Transverse colon (tissue), 4 donors: ENCODE measurements around the gene SCAF1. TPM values are rescaled to one million over a fixed set of nuclear protein-coding genes. Genes with fewer than 3 reads are reported as not detected.

ENCODE experiments used
- DNase-seq: peaks from one replicate; pipeline ENCODE4 v3.0.0-alpha.2; 2019
- H3K27ac ChIP-seq, 4 donors: fragments of 200-600 bp; sonication (generic); 2 replicates each; pipeline ENCODE4 v1.5.1; 2016 to 2018; ENCODE audit warnings: inconsistent platforms in 4 of 4
- H3K27me3 ChIP-seq: fragments of 200-600 bp; sonication (generic); 2 replicates; pipeline ENCODE4 v1.5.1; 2017; ENCODE audit warnings: inconsistent platforms
- H3K36me3 ChIP-seq, 4 donors: fragments of 200-600 bp; sonication (generic); 2 replicates each; pipeline ENCODE4 v1.5.1; 2017 to 2019; ENCODE audit warnings: inconsistent platforms in 4 of 4
- H3K4me1 ChIP-seq, 4 donors: fragments of 200-600 bp; sonication (generic); 2 replicates each; pipeline ENCODE4 v1.5.1; 2017 to 2020; ENCODE audit warnings: inconsistent platforms in 4 of 4
- H3K4me3 ChIP-seq, 4 donors: fragments of 200-600 bp; sonication (generic); 1 replicate in 1 of 4; 2 replicates in 3 of 4; pipeline versions ENCODE4 v1.5.1 to v1.6.1; 2017 to 2019; ENCODE audit warnings: inconsistent platforms in 4 of 4
- H3K9me3 ChIP-seq, 2 donors: fragments of 200-600 bp; sonication (generic); 2 replicates each; pipeline ENCODE4 v1.5.1; 2017 to 2019; ENCODE audit warnings: inconsistent platforms in 2 of 2
- EP300 ChIP-seq: sonication (generic); formaldehyde crosslinking; IDR thresholded peaks from one replicate; pipeline ENCODE4 v1.6.1; 2017; ENCODE audit warnings: antibody characterized with exemption, low read depth
- POLR2A ChIP-seq: fragments of 450-650 bp; IDR thresholded peaks from one replicate; pipeline ENCODE4 v1.6.1; 2016; ENCODE audit warnings: antibody characterized with exemption, mild to moderate bottlenecking, moderate library complexity
- POLR2AphosphoS5 ChIP-seq, 3 donors: sonication (generic); formaldehyde crosslinking; IDR thresholded peaks; one replicate each; pipeline ENCODE4 v1.6.1; 2016; ENCODE audit warnings: antibody characterized with exemption in 3 of 3
- WGBS, 2 donors: methylation state at CpG; one replicate each; pipeline ENCODE4 v1.1.5; 2018; ENCODE audit warnings: low coverage in 1 of 2; 5-methylcytosine and 5-hydroxymethylcytosine counted together
- in situ Hi-C, 4 donors: fragments of 200-750 bp; cut with MboI; loops; one replicate each; pipeline versions ENCODE4 v1.15.0 to v1.15.1; 2017; ENCODE audit warnings: low sequenced_read_pairs in 3 of 4, low pct_ligation_motif_present in 1 of 4, low pct_unique_long_range_greater_than_20kb in 1 of 4
- intact Hi-C: fragments of 100-400 bp; cut with DNase I; formaldehyde crosslinking; loops from one replicate; pipeline ENCODE4 v1.15.1; 2023; ENCODE audit warnings: low total_unique reads
- total RNA-seq, 4 donors: library from RNA; depleted of rRNA; stranded (reverse); fragments of >200 nt; gene quantifications; one replicate each; pipeline ENCODE4 v1.1.0, GENCODE V29; 2016
- TF ChIP-seq, protein P1 (sequence below), 5 experiments: fragments of 200-600 bp in 3 of 5; fragments of 450-650 bp in 2 of 5; sonication (generic) in 3 of 5; IDR thresholded peaks; 1 replicate in 2 of 5; 2 replicates in 3 of 5; pipeline ENCODE4 v1.5.1; 2016 to 2017; ENCODE audit warnings: antibody characterized with exemption in 5 of 5, inconsistent platforms in 3 of 5, mild to moderate bottlenecking in 2 of 5, moderate library complexity in 1 of 5

The SCAF1 gene
- total RNA-seq, 4 donors from 2014 or later: 20.2 to 118 (median 32.7) TPM

DNA sequence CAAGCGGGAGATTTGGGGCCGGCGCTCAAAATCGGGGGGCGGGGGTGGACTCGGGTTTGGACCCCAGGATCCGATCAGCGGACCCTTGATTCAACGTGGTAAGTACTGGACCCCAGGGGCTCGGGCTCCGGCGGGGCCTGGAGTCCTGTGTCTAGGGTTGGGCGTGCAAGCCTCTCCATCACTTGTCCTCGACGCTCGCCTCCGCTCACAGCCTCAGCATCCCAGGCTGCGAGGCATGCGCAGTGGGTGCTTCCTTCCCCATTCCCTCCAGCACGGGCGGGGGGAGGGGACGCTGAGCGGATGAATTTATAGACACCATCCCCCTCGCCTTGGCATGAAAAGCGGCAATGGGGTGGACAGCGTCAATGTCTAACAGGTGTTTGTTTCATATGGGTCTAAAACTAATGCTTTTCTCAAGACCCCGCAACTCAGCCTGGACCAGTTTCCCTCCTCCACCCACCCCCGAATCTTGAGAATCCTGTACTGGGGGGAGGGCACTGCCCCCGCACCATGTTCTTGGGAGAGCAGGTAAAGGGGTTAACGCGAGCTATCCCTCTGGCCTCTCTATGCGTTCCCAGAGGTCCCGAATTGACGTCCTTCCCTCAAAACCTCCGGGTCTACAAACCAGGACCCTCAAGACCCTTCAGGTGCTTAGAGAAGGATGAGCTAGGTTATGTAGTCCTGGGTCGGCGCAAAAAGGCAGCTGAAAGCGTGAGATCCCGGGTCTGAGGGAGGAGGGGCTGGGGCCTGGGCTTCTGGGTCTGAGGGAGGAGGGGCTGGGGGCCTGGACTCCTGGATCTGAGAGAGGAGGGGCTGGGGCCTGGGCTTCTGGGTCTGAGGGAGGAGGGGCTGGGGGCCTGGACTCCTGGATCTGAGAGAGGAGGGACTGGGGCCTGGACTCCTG is 49.5 kb downstream of the SCAF1 start:
- intact Hi-C loops: no loop called here
- WGBS, 2 donors: 0 to 19% methylated on average over 3 to 38 of the region's 39 CpGs
- peak overlapping the region in 3 of 4 donors; percentile 36 to 54 (median 38) for H3K4me3 ChIP-seq
- no peaks in the 10 kb centered on the region for H3K36me3 ChIP-seq
- peaks cover 42% of the 10 kb centered on the region for H3K27me3 ChIP-seq
- DNase-seq: no peak
- TF ChIP-seq POLR2A: no peak
- TF ChIP-seq, protein P1, sequence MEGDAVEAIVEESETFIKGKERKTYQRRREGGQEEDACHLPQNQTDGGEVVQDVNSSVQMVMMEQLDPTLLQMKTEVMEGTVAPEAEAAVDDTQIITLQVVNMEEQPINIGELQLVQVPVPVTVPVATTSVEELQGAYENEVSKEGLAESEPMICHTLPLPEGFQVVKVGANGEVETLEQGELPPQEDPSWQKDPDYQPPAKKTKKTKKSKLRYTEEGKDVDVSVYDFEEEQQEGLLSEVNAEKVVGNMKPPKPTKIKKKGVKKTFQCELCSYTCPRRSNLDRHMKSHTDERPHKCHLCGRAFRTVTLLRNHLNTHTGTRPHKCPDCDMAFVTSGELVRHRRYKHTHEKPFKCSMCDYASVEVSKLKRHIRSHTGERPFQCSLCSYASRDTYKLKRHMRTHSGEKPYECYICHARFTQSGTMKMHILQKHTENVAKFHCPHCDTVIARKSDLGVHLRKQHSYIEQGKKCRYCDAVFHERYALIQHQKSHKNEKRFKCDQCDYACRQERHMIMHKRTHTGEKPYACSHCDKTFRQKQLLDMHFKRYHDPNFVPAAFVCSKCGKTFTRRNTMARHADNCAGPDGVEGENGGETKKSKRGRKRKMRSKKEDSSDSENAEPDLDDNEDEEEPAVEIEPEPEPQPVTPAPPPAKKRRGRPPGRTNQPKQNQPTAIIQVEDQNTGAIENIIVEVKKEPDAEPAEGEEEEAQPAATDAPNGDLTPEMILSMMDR (IDR thresholded peaks at IDR 0.05): no peak
- TF ChIP-seq POLR2AphosphoS5 (IDR thresholded peaks at IDR 0.05): no peak
- no peak for TF ChIP-seq EP300
- H3K9me3 ChIP-seq: no peaks in the 10 kb centered on the region
- in situ Hi-C loops: no loop called here
- H3K4me1 ChIP-seq: peaks cover 11 to 26% (median 20%) of the 10 kb centered on the region in 4 donors
- peak overlapping the region in 2 of 4 donors; percentile 71 to 73 for H3K27ac ChIP-seq

DNA sequence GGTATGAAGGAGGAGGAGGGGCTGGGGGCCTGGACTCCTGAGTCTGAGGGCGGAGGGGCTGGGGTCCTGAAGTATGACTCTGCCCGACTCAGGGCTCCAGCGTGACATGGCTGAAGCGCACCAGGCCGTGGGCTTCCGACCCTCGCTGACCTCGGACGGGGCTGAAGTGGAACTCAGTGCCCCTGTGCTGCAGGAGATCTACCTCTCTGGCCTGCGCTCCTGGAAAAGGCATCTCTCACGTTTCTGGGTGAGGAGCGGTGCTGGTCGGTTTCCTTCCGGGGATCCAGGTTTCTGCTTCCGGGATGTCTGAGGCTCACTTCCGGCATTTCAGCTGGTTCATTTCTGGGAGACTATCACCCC is 50.1 kb downstream of the SCAF1 start:
- H3K4me3 ChIP-seq: no peak overlapping the region
- in situ Hi-C loops: no loop called here

DNA sequence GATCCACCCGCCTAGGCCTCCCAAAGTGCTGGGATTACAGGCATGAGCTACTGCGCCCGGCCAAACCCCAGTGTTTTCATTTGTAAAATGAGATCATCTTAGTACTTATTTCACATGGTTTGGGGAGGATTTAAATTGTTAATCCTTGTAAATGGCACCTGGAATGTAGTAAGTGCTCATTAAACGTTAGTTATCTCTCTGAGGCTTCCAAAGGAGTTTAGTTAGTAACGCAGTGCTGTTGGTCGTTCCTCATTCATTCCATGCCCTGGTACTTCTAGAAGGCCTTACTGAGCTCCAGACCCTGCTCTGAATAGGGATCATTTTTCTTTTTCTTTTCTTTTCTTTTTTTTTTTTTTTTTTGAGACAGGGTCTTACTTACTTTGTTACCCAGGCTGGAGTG is 54.1 kb downstream of the SCAF1 start:
- Histone ChIP-seq H3K36me3 (no peaks in the 10 kb centered on the region), H3K4me1 (peaks cover 0 to 6% (median 3%) of the 10 kb centered on the region in 4 donors), H3K27me3 (peaks cover 27% of the 10 kb centered on the region), H3K4me3 (no peak overlapping the region), H3K9me3 (no peaks in the 10 kb centered on the region), H3K27ac (no peak overlapping the region)
- intact Hi-C loops (no loop called here), in situ Hi-C loops (no loop called here)
- TF ChIP-seq EP300 (no peak), POLR2A (no peak), POLR2AphosphoS5 (IDR thresholded peaks at IDR 0.05) (no peak)
- TF ChIP-seq, protein P1 (IDR thresholded peaks at IDR 0.05): no peak
- WGBS, 2 donors: 70 to 100% methylated on average over 2 to 6 of the region's 6 CpGs
- no peak for DNase-seq

More for the DNA sequence above, 50.1 kb downstream of the SCAF1 start:
- intact Hi-C loops: no loop called here
- Histone ChIP-seq H3K27me3 (peaks cover 42% of the 10 kb centered on the region), H3K9me3 (no peaks in the 10 kb centered on the region), H3K36me3 (no peaks in the 10 kb centered on the region), H3K27ac (no peak overlapping the region), H3K4me1 (peaks cover 11 to 26% (median 20%) of the 10 kb centered on the region in 4 donors)
- DNase-seq: no peak
- no peak for TF ChIP-seq EP300
- no peak for TF ChIP-seq POLR2A
- no peak for TF ChIP-seq POLR2AphosphoS5 (IDR thresholded peaks at IDR 0.05)
- TF ChIP-seq, protein P1 (IDR thresholded peaks at IDR 0.05): no peak
- 76% methylated on average over 16 of the region's 16 CpGs; no CpG with 5 or more reads in 1 of the 2 donors for WGBS, 2 donors

DNA sequence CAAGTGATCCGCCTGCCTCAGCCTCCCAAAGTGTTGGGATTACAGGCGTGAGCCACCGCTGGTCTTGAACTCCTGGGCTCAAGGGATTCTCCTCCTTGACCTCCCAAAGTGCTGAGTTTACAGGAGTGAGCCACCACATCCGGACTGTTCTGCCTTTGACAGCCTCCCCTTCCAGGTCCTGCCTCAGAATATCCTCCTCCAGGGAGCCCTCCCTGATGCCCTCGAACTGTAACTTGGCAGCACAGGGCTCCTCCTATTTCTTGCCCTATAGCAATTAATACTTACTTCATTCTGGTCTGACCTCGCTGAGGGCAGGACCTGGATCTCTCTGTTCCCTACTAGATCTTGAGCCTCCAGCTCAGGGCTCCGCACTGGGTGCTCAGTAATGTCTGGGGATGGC is 54.9 kb downstream of the SCAF1 start:
- H3K9me3 ChIP-seq: no peaks in the 10 kb centered on the region
- H3K27ac ChIP-seq: no peak overlapping the region
- in situ Hi-C loops (no loop called here), intact Hi-C loops (no loop called here)
- WGBS, 2 donors: 92% methylated on average over 7 of the region's 7 CpGs; no CpG with 5 or more reads in 1 of the 2 donors
- no peaks in the 10 kb centered on the region for H3K4me1 ChIP-seq
- H3K4me3 ChIP-seq: no peak overlapping the region
- H3K36me3 ChIP-seq: no peaks in the 10 kb centered on the region
- peaks cover 24% of the 10 kb centered on the region for H3K27me3 ChIP-seq
- DNase-seq: no peak
- no peak for TF ChIP-seq POLR2AphosphoS5 (IDR thresholded peaks at IDR 0.05)
- TF ChIP-seq EP300: no peak
- TF ChIP-seq POLR2A: no peak
